Stimulated activated effector memory CD8-positive, alpha-beta T cell treated with anti-CD3 and anti-CD28 coated beads, Interleukin-12 subunit alpha, Interleukin-12 subunit beta, amount 100 ng/mL, for 72 hours (primary cell): Measurements from ENCODE around the gene SRRT.

Experiments used
- ATAC-seq: fragments of 150-1000 bp; cut with Tn5 transposase; 2 replicates; pipeline ENCODE4 v1.10.0; 2021
- DNase-seq, 2 donors: peaks; one replicate each; pipeline ENCODE4 v3.0.0; 2021 to 2022; ENCODE audit warnings: low spot score in 2 of 2
- H3K27ac Mint-ChIP-seq: one replicate; pipeline ENCODE4 v1.8.0; 2022; ENCODE audit warnings: mild to moderate bottlenecking, mixed read lengths
- H3K36me3 Mint-ChIP-seq: one replicate; pipeline ENCODE4 v1.8.0; 2022; ENCODE audit warnings: mild to moderate bottlenecking, mixed read lengths
- H3K4me1 Mint-ChIP-seq: one replicate; pipeline ENCODE4 v1.8.0; 2022; ENCODE audit warnings: mixed read lengths
- H3K4me3 Mint-ChIP-seq: one replicate; pipeline ENCODE4 v1.8.0; 2022; ENCODE audit warnings: mild to moderate bottlenecking, mixed read lengths
- H3K9me3 Mint-ChIP-seq: one replicate; pipeline ENCODE4 v1.8.0; 2022; ENCODE audit warnings: mixed read lengths

SRRT gene

GRCh38 chr7:100884736-100885439 is 10.0 kb downstream of the SRRT start:
- ATAC-seq, result peak; percentile 53
- H3K4me3 Mint-ChIP-seq, result peak overlapping the region; percentile 79
- H3K27ac Mint-ChIP-seq, result peak overlapping the region; percentile 69
- peak in 1 of 2 donors; percentile 70 for DNase-seq
- H3K4me1 Mint-ChIP-seq, result peaks cover 76% of the 10 kb centered on the region
- H3K36me3 Mint-ChIP-seq, result peaks cover 93% of the 10 kb centered on the region
- no peaks in the 10 kb centered on the region for H3K9me3 Mint-ChIP-seq

- peak overlapping the region; percentile 69 for H3K27ac Mint-ChIP-seq
- DNase-seq, result no peak
- H3K4me3 Mint-ChIP-seq, result peak overlapping the region; percentile 79
- H3K9me3 Mint-ChIP-seq, result no peaks in the 10 kb centered on the region
- H3K4me1 Mint-ChIP-seq, result peaks cover 76% of the 10 kb centered on the region
- peaks cover 86% of the 10 kb centered on the region for H3K36me3 Mint-ChIP-seq
- ATAC-seq, result no peak
Observed at GRCh38 chr7:100885440-100886141, 10.7 kb downstream of the SRRT start.

- DNase-seq (no peak), ATAC-seq (no peak)
- Mint-ChIP-seq H3K4me1 (peaks cover 78% of the 10 kb centered on the region), H3K4me3 (peak overlapping the region; percentile 79), H3K36me3 (peaks cover 79% of the 10 kb centered on the region), H3K9me3 (no peaks in the 10 kb centered on the region), H3K27ac (peak overlapping the region; percentile 69)
Observed at GRCh38 chr7:100886142-100886935, 11.4 kb downstream of the SRRT start.

- H3K4me1 Mint-ChIP-seq, result peaks cover 79% of the 10 kb centered on the region
- peak overlapping the region; percentile 79 for H3K4me3 Mint-ChIP-seq
- H3K27ac Mint-ChIP-seq, result peak overlapping the region; percentile 87
- no peaks in the 10 kb centered on the region for H3K9me3 Mint-ChIP-seq
- DNase-seq, result no peak
- no peak for ATAC-seq
- H3K36me3 Mint-ChIP-seq, result peaks cover 75% of the 10 kb centered on the region
Observed at GRCh38 chr7:100886936-100887515, 12.1 kb downstream of the SRRT start.

GRCh38 chr7:100887516-100888290 is 12.8 kb downstream of the SRRT start:
- ATAC-seq (no peak), DNase-seq (no peak)
- Mint-ChIP-seq H3K36me3 (peaks cover 71% of the 10 kb centered on the region), H3K4me3 (peak overlapping the region; percentile 79), H3K27ac (peak overlapping the region; percentile 87), H3K4me1 (peaks cover 82% of the 10 kb centered on the region), H3K9me3 (no peaks in the 10 kb centered on the region)

- peaks cover 77% of the 10 kb centered on the region for H3K4me1 Mint-ChIP-seq
- peaks cover 63% of the 10 kb centered on the region for H3K36me3 Mint-ChIP-seq
- no peak for ATAC-seq
- DNase-seq, result no peak
- peak overlapping the region; percentile 87 for H3K27ac Mint-ChIP-seq
- no peaks in the 10 kb centered on the region for H3K9me3 Mint-ChIP-seq
- H3K4me3 Mint-ChIP-seq, result peak overlapping the region; percentile 79
Observed at GRCh38 chr7:100888291-100888987, 13.5 kb downstream of the SRRT start.

- no peaks in the 10 kb centered on the region for H3K9me3 Mint-ChIP-seq
- H3K4me1 Mint-ChIP-seq, result peaks cover 70% of the 10 kb centered on the region
- H3K36me3 Mint-ChIP-seq, result peaks cover 56% of the 10 kb centered on the region
- ATAC-seq (peak; percentile 63), DNase-seq (peak in 1 of 2 donors; percentile 65)
- peak within 1 kb of the TSS; percentile 87 for H3K27ac Mint-ChIP-seq
- H3K4me3 Mint-ChIP-seq, result peak within 1 kb of the TSS; percentile 79
Observed at GRCh38 chr7:100888988-100889750, 14.3 kb downstream of the SRRT start, which contains the start of gene UFSP1. TSS of gene UFSP1 (minus strand) at chr7:100889715. CDS start at chr7:100889271, 444 bp downstream.

- Mint-ChIP-seq H3K9me3 (no peaks in the 10 kb centered on the region), H3K27ac (peak overlapping the region; percentile 75)
- no peak for ATAC-seq
Observed at GRCh38 chr7:100890653-100891567, 16.0 kb downstream of the SRRT start.

GRCh38 chr7:100891568-100892247 is 16.8 kb downstream of the SRRT start:
- Mint-ChIP-seq H3K27ac (no peak overlapping the region), H3K4me3 (peak overlapping the region; percentile 79)
- DNase-seq, result no peak

More at GRCh38 chr7:100890653-100891567, 16.0 kb downstream of the SRRT start:
- DNase-seq, result no peak
- Mint-ChIP-seq H3K36me3 (peaks cover 39% of the 10 kb centered on the region), H3K4me3 (peak overlapping the region; percentile 79), H3K4me1 (peaks cover 55% of the 10 kb centered on the region)

GRCh38 chr7:100892364-100893317 is 17.7 kb downstream of the SRRT start:
- ATAC-seq (no peak), DNase-seq (no peak)
- Mint-ChIP-seq H3K36me3 (peaks cover 21% of the 10 kb centered on the region), H3K27ac (no peak overlapping the region), H3K4me1 (peaks cover 45% of the 10 kb centered on the region), H3K4me3 (no peak overlapping the region), H3K9me3 (no peaks in the 10 kb centered on the region)

More at GRCh38 chr7:100891568-100892247, 16.8 kb downstream of the SRRT start:
- no peak for ATAC-seq
- peaks cover 31% of the 10 kb centered on the region for H3K36me3 Mint-ChIP-seq
- H3K4me1 Mint-ChIP-seq, result peaks cover 54% of the 10 kb centered on the region
- no peaks in the 10 kb centered on the region for H3K9me3 Mint-ChIP-seq

- H3K27ac Mint-ChIP-seq, result no peak overlapping the region
- peaks cover 37% of the 10 kb centered on the region for H3K4me1 Mint-ChIP-seq
- DNase-seq (no peak), ATAC-seq (no peak)
- H3K36me3 Mint-ChIP-seq, result peaks cover 14% of the 10 kb centered on the region
- H3K4me3 Mint-ChIP-seq, result peak overlapping the region; percentile 80
- H3K9me3 Mint-ChIP-seq, result no peaks in the 10 kb centered on the region
Observed at GRCh38 chr7:100893318-100893895, 18.5 kb downstream of the SRRT start.
